Tibial nerve (tissue), 4 donors: Measurements from ENCODE around the gene CTSA. TPM values are rescaled to one million over a fixed set of nuclear protein-coding genes. Genes with fewer than 3 reads are reported as not detected.

ENCODE experiments used
- DNase-seq, 2 donors: peaks; one replicate each; pipeline ENCODE4 v3.0.0-alpha.2; 2019; ENCODE audit warnings: low spot score in 2 of 2
- H3K27ac ChIP-seq, 4 donors: fragments of 200-600 bp; sonication (generic) in 3 of 4; one replicate each; pipeline ENCODE4 v1.5.1; 2017 to 2019; ENCODE audit warnings: mild to moderate bottlenecking in 1 of 4
- H3K27me3 ChIP-seq, 2 donors: fragments of 200-600 bp; sonication (generic) in 1 of 2; one replicate each; pipeline versions ENCODE4 v1.5.1 to v1.6.0; 2017 to 2019
- H3K36me3 ChIP-seq, 3 donors: fragments of 200-600 bp; sonication (generic); one replicate each; pipeline ENCODE4 v1.5.1; 2018 to 2019
- H3K4me1 ChIP-seq, 4 donors: fragments of 200-600 bp; sonication (generic) in 3 of 4; one replicate each; pipeline ENCODE4 v1.5.1; 2017 to 2019
- H3K4me3 ChIP-seq, 4 donors: fragments of 200-600 bp; sonication (generic) in 3 of 4; one replicate each; pipeline ENCODE4 v1.5.1; 2017 to 2019; ENCODE audit warnings: mild to moderate bottlenecking in 1 of 4, moderate library complexity in 1 of 4
- H3K9me3 ChIP-seq, 4 donors: fragments of 200-600 bp; sonication (generic) in 3 of 4; one replicate each; pipeline ENCODE4 v1.5.1; 2017 to 2019
- CTCF ChIP-seq, 5 experiments: fragments of 200-600 bp in 3 of 5; fragments of 450-650 bp in 2 of 5; sonication (generic) in 3 of 5; IDR thresholded peaks; one replicate each; pipeline ENCODE4 v1.5.1; 2016 to 2019; ENCODE audit warnings: antibody characterized with exemption in 5 of 5, mild to moderate bottlenecking in 3 of 5, moderate library complexity in 2 of 5
- EP300 ChIP-seq, 2 donors: sonication (generic); formaldehyde crosslinking; IDR thresholded peaks; one replicate each; pipeline ENCODE4 v1.6.1; 2017; ENCODE audit warnings: antibody characterized with exemption in 2 of 2, mild to moderate bottlenecking in 1 of 2
- POLR2A ChIP-seq, 2 donors: fragments of 450-650 bp; IDR thresholded peaks; one replicate each; pipeline ENCODE4 v1.6.1; 2017; ENCODE audit warnings: antibody characterized with exemption in 2 of 2, mild to moderate bottlenecking in 2 of 2, moderate library complexity in 2 of 2
- WGBS, 2 donors: methylation state at CpG; one replicate each; pipeline ENCODE4 v1.1.5; 2018; 5-methylcytosine and 5-hydroxymethylcytosine counted together
- total RNA-seq, 4 donors: library from RNA; depleted of rRNA; stranded (reverse); fragments of >200 nt; gene quantifications; one replicate each; pipeline ENCODE4 v1.1.0, GENCODE V29; 2016

CTSA gene
- total RNA-seq, 4 donors from 2014 or later: 50.4 to 87.3 (median 71.7) TPM

GRCh38 chr20:45947110-45947866 lies 56.2 kb downstream of the CTSA start:
- peak overlapping the region in 2 of 4 donors; percentile 72 to 82 for H3K27ac ChIP-seq
- WGBS, 2 donors: 78 to 79% methylated on average over 24 to 28 of the region's 29 CpGs
- H3K27me3 ChIP-seq: no peaks in the 10 kb centered on the region
- H3K4me1 ChIP-seq: peaks cover 0 to 26% (median 2%) of the 10 kb centered on the region in 4 donors
- no peaks in the 10 kb centered on the region for H3K9me3 ChIP-seq
- DNase-seq: no peak
- TF ChIP-seq POLR2A (IDR thresholded peaks at IDR 0.05) (no peak), EP300 (IDR thresholded peaks at IDR 0.05) (no peak), CTCF (IDR thresholded peaks at IDR 0.05) (no peak)
- peaks cover 3 to 100% (median 68%) of the 10 kb centered on the region in 3 donors for H3K36me3 ChIP-seq
- no peak overlapping the region for H3K4me3 ChIP-seq

GRCh38 chr20:45948261-45948733 lies 57.2 kb downstream of the CTSA start:
- Histone ChIP-seq H3K27me3 (no peaks in the 10 kb centered on the region), H3K9me3 (no peaks in the 10 kb centered on the region), H3K36me3 (peaks cover 3 to 100% (median 61%) of the 10 kb centered on the region in 3 donors), H3K27ac (peak overlapping the region in 2 of 4 donors; percentile 25 to 82), H3K4me1 (peaks cover 0 to 26% (median 2%) of the 10 kb centered on the region in 4 donors), H3K4me3 (no peak overlapping the region)
- TF ChIP-seq POLR2A (IDR thresholded peaks at IDR 0.05) (no peak), CTCF (IDR thresholded peaks at IDR 0.05) (no peak), EP300 (IDR thresholded peaks at IDR 0.05) (no peak)
- 76 to 83% methylated on average over 3 to 7 of the region's 7 CpGs for WGBS, 2 donors
- no peak for DNase-seq

Other genes with a start within 250 kb of the CTSA start
- gene WFDC11, start 221.1 kb upstream of the CTSA start, total RNA-seq: not detected
- not detected for gene WFDC13, start 189.3 kb upstream of the CTSA start, total RNA-seq
- under 1 TPM in 1 of 4 donors, not detected in 3; 0.84 TPM for gene WFDC10B, start 186.3 kb upstream of the CTSA start, total RNA-seq
- gene SPINT4, start 169.0 kb upstream of the CTSA start, total RNA-seq: not detected
- gene WFDC3, start 99.5 kb upstream of the CTSA start, total RNA-seq: 1 to 10 TPM in 1 of 4 donors, not detected in 3; 2.4 TPM
- 10 to 100 TPM; 17.4 to 33.6 (median 27.2) TPM for gene DNTTIP1, start 99.4 kb upstream of the CTSA start, total RNA-seq
- gene UBE2C, start 78.7 kb upstream of the CTSA start, total RNA-seq: 1 to 10 TPM in 2 of 4 donors, under 1 TPM in 1, not detected in 1; 0.78 to 6.9 (median 1.5) TPM
- gene TNNC2, start 64.0 kb upstream of the CTSA start, total RNA-seq: 10 to 100 TPM in 1 of 4 donors, 1 to 10 TPM in 2, not detected in 1; 2.3 to 12.0 (median 6.5) TPM
- 100 to 1,000 TPM; 177 to 389 (median 240) TPM for gene SNX21, start 57.5 kb upstream of the CTSA start, total RNA-seq
- gene ACOT8, start 33.9 kb upstream of the CTSA start, total RNA-seq: 10 to 100 TPM; 44.4 to 58.4 (median 52.5) TPM
- 1 to 10 TPM; 3.1 to 6.3 (median 4.8) TPM for gene ZSWIM3, start 33.7 kb upstream of the CTSA start, total RNA-seq
- gene ZSWIM1, start 10.1 kb upstream of the CTSA start, total RNA-seq: 1 to 10 TPM; 4.5 to 8.2 (median 6.0) TPM
- gene SPATA25, start 3.7 kb upstream of the CTSA start, total RNA-seq: 10 to 100 TPM in 1 of 4 donors, 1 to 10 TPM in 3; 2.6 to 18.3 (median 7.9) TPM
- 10 to 100 TPM in 3 of 4 donors, 1 to 10 TPM in 1; 7.7 to 42.9 (median 15.6) TPM for gene NEURL2, start 127 bp upstream of the CTSA start, total RNA-seq
- 100 to 1,000 TPM in 3 of 4 donors, 10 to 100 TPM in 1; 74.7 to 713 (median 134) TPM for gene PLTP, start 20.8 kb downstream of the CTSA start, total RNA-seq
- 10 to 100 TPM; 52.2 to 59.0 (median 53.0) TPM for gene PCIF1, start 43.3 kb downstream of the CTSA start, total RNA-seq
- gene ZNF335, start 80.9 kb downstream of the CTSA start, total RNA-seq: 10 to 100 TPM; 24.3 to 42.3 (median 28.6) TPM
- under 1 TPM in 3 of 4 donors, not detected in 1; 0.22 to 0.98 (median 0.60) TPM for gene MMP9, start 117.6 kb downstream of the CTSA start, total RNA-seq
- gene SLC12A5, start 137.9 kb downstream of the CTSA start, total RNA-seq: 1 to 10 TPM in 1 of 4 donors, not detected in 3; 5.2 TPM
- gene NCOA5, start 198.6 kb downstream of the CTSA start, total RNA-seq: 10 to 100 TPM; 34.8 to 71.4 (median 47.2) TPM
- gene CD40, start 227.0 kb downstream of the CTSA start, total RNA-seq: 10 to 100 TPM; 18.0 to 32.8 (median 25.1) TPM